SU-DHL-6 (cell line): ENCODE data around the gene FCGR3B.
"Not testable (repeated sequence)": the region's sequence is repeated elsewhere in the genome, so short reads cannot be mapped to it uniquely, and the experiment has no call there.

Source experiments
- H2AFZ ChIP-seq: fragments of 200-600 bp; sonication (generic); 2 replicates; pipeline ENCODE4 v1.6.1; 2014; ENCODE audit warnings: low read depth, mild to moderate bottlenecking, moderate library complexity, mixed read lengths, antibody characterized with exemption, low read length; ENCODE audit not compliant: severe bottlenecking
- H3F3A ChIP-seq: fragments of 200-600 bp; shearing (Covaris generic); 2 replicates; pipeline ENCODE4 v1.6.0; 2016; ENCODE audit warnings: antibody characterized with exemption, mild to moderate bottlenecking; ENCODE audit not compliant: insufficient read depth
- H3K27ac ChIP-seq: fragments of 200-600 bp; sonication (generic); 2 replicates; pipeline ENCODE4 v1.5.1; 2016; ENCODE audit warnings: low read depth, mild to moderate bottlenecking, low read length, moderate library complexity, mixed read lengths
- H3K27me3 ChIP-seq: fragments of 200-600 bp; sonication (generic), shearing (Covaris generic); 2 replicates; pipeline ENCODE4 v1.6.0; 2014; ENCODE audit warnings: mild to moderate bottlenecking, low read length
- H3K36me3 ChIP-seq: fragments of 200-600 bp; sonication (generic); 2 replicates; pipeline ENCODE4 v1.6.1; 2014; ENCODE audit warnings: mild to moderate bottlenecking, low read length, mixed read lengths
- H3K4me2 ChIP-seq: fragments of 300-600, 200-600 bp; shearing (Covaris generic), sonication (generic); 2 replicates; pipeline ENCODE4 v1.6.0; 2014; ENCODE audit warnings: low read length, low read depth, mild to moderate bottlenecking; ENCODE audit not compliant: poor library complexity, severe bottlenecking
- H3K4me3 ChIP-seq: fragments of 200-600 bp; sonication (generic); 2 replicates; pipeline ENCODE4 v1.5.1; 2014; ENCODE audit warnings: antibody characterized with exemption, low read length, mild to moderate bottlenecking, mixed read lengths; ENCODE audit not compliant: insufficient read depth, poor library complexity, severe bottlenecking
- H3K79me2 ChIP-seq: fragments of 200-600 bp; sonication (generic); 2 replicates; pipeline ENCODE4 v1.6.1; 2014; ENCODE audit warnings: mild to moderate bottlenecking, low read length, moderate library complexity; ENCODE audit not compliant: insufficient read depth
- H3K9ac ChIP-seq: fragments of 200-600 bp; sonication (generic); 2 replicates; pipeline ENCODE4 v1.7.0; 2014; ENCODE audit warnings: mild to moderate bottlenecking, low read length
- H3K9me2 ChIP-seq: fragments of 200-600 bp; sonication (generic); replicated peaks from 2 replicates; pipeline ENCODE4 v1.6.1; 2014; ENCODE audit warnings: low read length; ENCODE audit not compliant: insufficient read depth
- H3K9me3 ChIP-seq: fragments of 200-600 bp; sonication (generic); 2 replicates; pipeline ENCODE4 v1.6.1; 2014; ENCODE audit warnings: low read length, mixed read lengths; ENCODE audit not compliant: insufficient read depth
- H4K20me1 ChIP-seq: fragments of 200-600 bp; sonication (generic); 2 replicates; pipeline ENCODE4 v1.6.1; 2014; ENCODE audit warnings: low read depth, mild to moderate bottlenecking, antibody characterized with exemption, low read length, moderate library complexity, mixed read lengths

FCGR3B gene

GRCh38 chr1:161606541-161607336 lies 24.2 kb downstream of the FCGR3B start:
- not testable (repeated sequence) for H3F3A ChIP-seq, H2AFZ ChIP-seq, H3K4me3 ChIP-seq, H3K4me2 ChIP-seq, H3K27ac ChIP-seq, H3K27me3 ChIP-seq, H4K20me1 ChIP-seq, H3K9ac ChIP-seq, H3K9me2 ChIP-seq, H3K9me3 ChIP-seq, H3K79me2 ChIP-seq, H3K36me3 ChIP-seq

DNA sequence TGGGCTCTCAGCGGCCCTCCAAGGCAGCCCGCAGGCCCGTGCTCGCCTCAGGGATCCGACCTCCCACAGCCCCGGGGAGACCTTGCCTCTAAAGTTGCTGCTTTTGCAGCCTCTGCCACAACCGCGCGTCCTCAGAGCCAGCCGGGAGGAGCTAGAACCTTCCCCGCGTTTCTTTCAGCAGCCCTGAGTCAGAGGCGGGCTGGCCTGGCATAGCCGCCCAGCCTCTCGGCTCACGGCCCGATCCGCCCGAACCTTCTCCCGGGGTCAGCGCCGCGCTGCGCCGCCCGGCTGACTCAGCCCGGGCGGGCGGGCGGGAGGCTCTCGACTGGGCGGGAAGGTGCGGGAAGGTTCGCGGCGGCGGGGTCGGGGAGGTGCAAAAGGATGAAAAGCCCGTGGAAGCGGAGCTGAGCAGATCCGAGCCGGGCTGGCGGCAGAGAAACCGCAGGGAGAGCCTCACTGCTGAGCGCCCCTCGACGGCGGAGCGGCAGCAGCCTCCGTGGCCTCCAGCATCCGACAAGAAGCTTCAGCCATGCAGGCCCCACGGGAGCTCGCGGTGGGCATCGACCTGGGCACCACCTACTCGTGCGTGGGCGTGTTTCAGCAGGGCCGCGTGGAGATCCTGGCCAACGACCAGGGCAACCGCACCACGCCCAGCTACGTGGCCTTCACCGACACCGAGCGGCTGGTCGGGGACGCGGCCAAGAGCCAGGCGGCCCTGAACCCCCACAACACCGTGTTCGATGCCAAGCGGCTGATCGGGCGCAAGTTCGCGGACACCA lies 25.0 kb downstream of the FCGR3B start:
- not testable (repeated sequence) for H2AFZ ChIP-seq, H3K9me2 ChIP-seq, H3K27ac ChIP-seq, H3K9me3 ChIP-seq, H3K4me2 ChIP-seq, H3K36me3 ChIP-seq, H3K9ac ChIP-seq, H3F3A ChIP-seq, H3K4me3 ChIP-seq, H3K27me3 ChIP-seq, H3K79me2 ChIP-seq, H4K20me1 ChIP-seq

- not testable (repeated sequence) for H3K27ac ChIP-seq, H3K79me2 ChIP-seq, H3K4me2 ChIP-seq, H2AFZ ChIP-seq, H3K9ac ChIP-seq, H3K9me2 ChIP-seq, H3K36me3 ChIP-seq, H3K4me3 ChIP-seq, H3K27me3 ChIP-seq, H3K9me3 ChIP-seq, H4K20me1 ChIP-seq, H3F3A ChIP-seq
Observed at GRCh38 chr1:161605024-161605423, 26.0 kb downstream of the FCGR3B start.

- not testable (repeated sequence) for H3K9ac ChIP-seq, H3K4me2 ChIP-seq, H3K79me2 ChIP-seq, H3K4me3 ChIP-seq, H4K20me1 ChIP-seq, H3K9me3 ChIP-seq, H3F3A ChIP-seq, H3K27me3 ChIP-seq, H3K9me2 ChIP-seq, H3K36me3 ChIP-seq, H3K27ac ChIP-seq, H2AFZ ChIP-seq
Observed at GRCh38 chr1:161597077-161597476, 33.9 kb downstream of the FCGR3B start.

DNA sequence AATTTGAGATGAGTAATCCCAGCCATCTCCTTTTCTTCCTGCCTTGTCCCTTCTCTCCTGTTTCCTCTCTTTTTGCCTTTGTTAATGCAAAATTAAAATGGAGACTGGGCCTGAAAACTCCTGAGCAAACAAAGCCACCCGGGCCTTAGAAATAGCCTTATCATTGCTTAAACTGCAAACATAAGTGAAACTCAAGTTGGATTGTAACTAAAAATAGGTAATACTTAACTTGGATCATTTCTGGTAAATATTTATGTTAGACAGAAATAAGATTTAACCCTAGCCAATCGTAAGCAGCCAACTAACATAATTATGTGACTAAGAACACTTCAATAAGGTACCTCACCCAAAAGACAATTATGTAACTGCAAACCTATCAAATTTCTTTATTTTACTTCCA lies 35.4 kb downstream of the FCGR3B start:
- H3K9me3 ChIP-seq, H2AFZ ChIP-seq, H4K20me1 ChIP-seq, H3K27ac ChIP-seq, H3K9me2 ChIP-seq, H3K4me2 ChIP-seq, H3K4me3 ChIP-seq, H3K79me2 ChIP-seq, H3K36me3 ChIP-seq, H3K9ac ChIP-seq, H3F3A ChIP-seq, H3K27me3 ChIP-seq: not testable (repeated sequence)

GRCh38 chr1:161595173-161595572 lies 35.8 kb downstream of the FCGR3B start:
- H4K20me1 ChIP-seq, H3K27ac ChIP-seq, H3F3A ChIP-seq, H3K4me3 ChIP-seq, H3K36me3 ChIP-seq, H3K9ac ChIP-seq, H3K9me2 ChIP-seq, H3K79me2 ChIP-seq, H3K4me2 ChIP-seq, H2AFZ ChIP-seq, H3K27me3 ChIP-seq, H3K9me3 ChIP-seq: not testable (repeated sequence)

GRCh38 chr1:161594269-161594984 lies 36.5 kb downstream of the FCGR3B start:
- not testable (repeated sequence) for H3K4me3 ChIP-seq, H3K4me2 ChIP-seq, H3K27ac ChIP-seq, H3K9me2 ChIP-seq, H3K27me3 ChIP-seq, H2AFZ ChIP-seq, H4K20me1 ChIP-seq, H3K36me3 ChIP-seq, H3K79me2 ChIP-seq, H3F3A ChIP-seq, H3K9ac ChIP-seq, H3K9me3 ChIP-seq
